HG02623 (cell line): Measurements from ENCODE around the gene DENR.
"Not testable (repeated sequence)": the region's sequence is repeated elsewhere in the genome, so short reads cannot be mapped to it uniquely, and the experiment has no call there.

Experiments
- ATAC-seq: cut with Tn5 transposase; IDR thresholded peaks from one replicate; pipeline ENCODE4 v1.9.1; 2021; ENCODE audit warnings: moderate library complexity; ENCODE audit not compliant: unreplicated experiment

Gene DENR

GRCh38 chr12:122738571-122738970 lies 14.1 kb upstream of the DENR start:
- ATAC-seq: no peak

DNA sequence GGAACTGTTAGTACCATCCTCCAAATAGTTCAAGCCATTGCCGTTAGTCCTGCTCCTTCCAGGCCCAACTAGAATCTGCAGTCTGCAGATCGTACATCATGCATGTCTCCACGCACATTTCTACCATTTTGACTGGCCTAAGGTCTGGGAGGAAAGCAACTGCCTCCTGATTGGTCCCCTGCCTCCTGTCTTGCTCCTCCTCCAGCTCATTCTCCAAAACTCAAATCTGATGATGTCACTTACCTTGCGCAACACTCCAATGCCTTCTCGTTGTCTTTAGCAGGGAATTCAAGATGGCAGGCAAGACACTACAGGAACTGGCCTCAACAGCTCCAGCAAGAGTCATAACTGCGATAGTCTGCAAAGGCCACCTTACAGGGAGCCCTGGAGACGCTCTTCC lies 12.3 kb upstream of the DENR start:
- no peak for ATAC-seq

- no peak for ATAC-seq
Observed at GRCh38 chr12:122743895-122744525, 8.6 kb upstream of the DENR start.

- no peak for ATAC-seq
Observed at GRCh38 chr12:122747224-122748135, 5.1 kb upstream of the DENR start.

- ATAC-seq: no peak
Observed at GRCh38 chr12:122749569-122750332, 2.9 kb upstream of the DENR start.

DNA sequence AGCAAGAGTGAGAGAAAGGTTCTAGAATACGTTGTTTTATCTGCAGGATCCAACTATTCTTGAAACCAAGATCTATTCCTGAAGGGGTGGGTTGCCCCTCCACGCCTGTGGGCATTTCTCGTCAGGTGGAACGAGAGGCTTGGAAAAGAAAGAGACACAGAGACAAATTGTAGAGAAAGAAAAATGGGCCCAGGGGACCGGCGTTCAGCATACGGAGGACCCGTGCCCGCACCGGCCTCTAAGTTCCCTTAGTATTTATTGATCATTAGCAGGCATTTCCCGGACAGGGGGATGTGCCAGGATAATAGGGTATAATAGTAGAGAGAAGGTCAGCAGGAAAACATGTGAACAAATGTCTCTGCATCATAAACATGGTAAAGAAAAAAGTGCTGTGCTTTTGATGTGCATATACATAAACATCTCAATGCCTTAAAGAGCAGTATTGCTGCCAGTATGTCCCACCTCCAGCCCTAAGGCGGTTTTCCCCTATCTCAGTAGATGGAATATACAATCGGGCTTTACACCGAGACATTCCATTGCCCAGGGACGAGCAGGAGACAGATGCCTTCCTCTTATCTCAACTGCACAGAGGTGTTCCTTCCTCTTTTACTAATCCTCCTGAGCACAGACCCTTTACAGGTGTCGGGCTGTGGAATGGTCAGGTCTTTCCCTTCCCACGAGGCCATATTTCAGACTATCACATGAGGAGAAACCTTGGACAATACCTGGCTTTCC lies 1.7 kb upstream of the DENR start:
- ATAC-seq: not testable (repeated sequence)

- ATAC-seq: no peak
Observed at GRCh38 chr12:122753319-122753650, 661 bp downstream of the DENR start.

DNA sequence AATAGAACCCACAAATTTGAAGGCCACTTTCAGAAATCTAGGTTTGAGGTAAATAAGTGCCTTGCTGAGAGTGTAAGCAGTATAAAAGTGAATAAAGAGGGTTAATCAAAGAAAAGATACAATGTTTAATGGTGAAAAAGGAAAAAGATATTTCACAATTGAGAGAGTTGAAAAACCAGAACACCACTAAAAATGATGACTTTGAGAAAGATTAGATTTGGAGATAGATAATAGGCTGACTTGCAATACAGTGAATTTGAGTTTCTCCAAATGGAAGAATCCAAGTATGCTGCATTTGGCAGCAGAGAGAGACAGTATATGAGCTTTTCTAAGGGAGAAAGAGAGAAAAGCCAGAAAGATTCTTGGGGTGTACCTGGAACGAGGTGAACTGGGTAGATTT lies 2.2 kb downstream of the DENR start:
- no peak for ATAC-seq

GRCh38 chr12:122757568-122757967 lies 4.9 kb downstream of the DENR start:
- ATAC-seq: no peak

GRCh38 chr12:122785503-122785902 lies 32.9 kb downstream of the DENR start:
- no peak for ATAC-seq

DNA sequence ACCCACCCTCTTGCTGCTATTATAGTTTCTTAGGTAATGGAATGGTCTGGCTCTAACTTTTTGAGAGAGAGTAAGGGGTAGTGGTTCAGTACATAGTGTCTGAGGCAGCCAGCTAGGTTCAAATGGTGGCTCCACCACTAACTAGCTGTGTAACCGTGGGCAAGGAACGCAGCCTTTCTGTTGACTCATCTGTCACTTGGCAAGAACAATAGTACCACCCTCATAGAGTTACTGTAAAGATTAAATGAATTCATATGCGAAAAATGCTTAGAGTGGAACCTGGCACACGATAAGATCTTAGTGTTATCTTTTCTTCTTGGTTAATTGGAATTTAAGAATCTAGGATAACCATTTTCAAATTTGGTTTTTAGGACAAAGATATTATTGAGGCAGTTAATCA lies 35.8 kb downstream of the DENR start:
- no peak for ATAC-seq

- ATAC-seq: no peak
Observed at GRCh38 chr12:122789637-122790036, 37.0 kb downstream of the DENR start.

DNA sequence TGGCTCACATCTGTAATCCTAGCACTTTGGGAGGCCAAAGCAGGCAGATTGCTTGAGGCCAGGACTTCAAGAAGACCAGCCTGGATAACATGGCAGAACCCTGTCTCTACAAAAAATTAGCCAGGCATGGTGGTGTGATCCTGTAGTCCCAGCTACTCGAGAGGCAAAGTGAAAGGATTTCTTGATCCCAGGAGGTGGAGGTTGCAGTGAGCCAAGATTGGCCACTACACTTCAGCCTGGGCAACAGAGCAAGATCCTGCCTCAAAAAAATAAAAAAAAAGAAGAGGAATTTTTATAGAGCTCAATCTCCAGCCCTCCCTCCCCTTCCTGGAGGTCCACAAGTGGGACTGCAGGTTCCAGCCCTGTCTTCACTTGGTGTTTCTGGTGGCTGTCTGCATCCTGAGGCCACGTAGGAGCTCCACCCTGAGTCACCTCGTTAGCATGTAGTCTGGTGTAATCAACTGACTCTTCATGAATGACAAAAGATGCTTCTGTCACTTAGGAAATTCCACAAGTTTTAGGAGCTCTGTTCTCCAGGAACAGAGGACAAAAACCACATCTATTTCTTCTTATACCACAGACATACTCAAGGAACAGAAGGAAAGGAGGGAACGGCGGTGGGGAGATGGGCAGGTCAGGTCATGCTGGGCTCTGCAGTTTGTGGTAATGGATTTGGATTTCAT lies 37.9 kb downstream of the DENR start:
- ATAC-seq: no peak

- ATAC-seq: no peak
Observed at GRCh38 chr12:122793685-122794106, 41.1 kb downstream of the DENR start.

- ATAC-seq: no peak
Observed at GRCh38 chr12:122795807-122796206, 43.2 kb downstream of the DENR start.

DNA sequence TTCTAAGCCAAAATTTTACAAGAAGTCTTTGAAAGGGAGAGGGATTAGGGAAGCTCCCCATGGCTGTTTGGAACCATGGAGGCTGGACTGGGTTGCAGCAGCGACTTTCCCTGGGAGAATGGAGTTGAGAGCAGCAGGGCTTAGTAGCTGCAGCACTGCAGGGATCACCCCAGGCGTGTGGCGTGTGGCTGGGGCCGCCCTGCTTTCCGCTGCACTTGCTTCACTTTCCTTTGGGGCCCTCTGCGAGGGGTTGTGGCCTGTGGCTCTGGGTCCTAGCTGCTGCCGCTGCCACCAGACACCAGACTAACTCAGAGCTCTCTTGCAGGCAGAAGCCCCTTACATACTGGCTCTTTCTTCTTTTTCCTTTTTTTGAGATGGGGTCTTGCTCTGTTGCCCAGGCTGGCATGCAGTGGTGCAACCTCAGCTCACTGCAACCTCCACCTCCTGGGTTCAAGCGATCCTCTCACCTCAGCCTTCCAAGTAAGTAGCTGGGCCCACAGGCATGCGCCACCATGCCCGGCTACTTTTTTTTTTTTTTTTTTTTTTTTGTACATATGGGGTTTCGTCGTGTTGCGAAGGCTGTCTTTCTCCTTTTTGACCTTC lies 47.1 kb downstream of the DENR start:
- no peak for ATAC-seq

DNA sequence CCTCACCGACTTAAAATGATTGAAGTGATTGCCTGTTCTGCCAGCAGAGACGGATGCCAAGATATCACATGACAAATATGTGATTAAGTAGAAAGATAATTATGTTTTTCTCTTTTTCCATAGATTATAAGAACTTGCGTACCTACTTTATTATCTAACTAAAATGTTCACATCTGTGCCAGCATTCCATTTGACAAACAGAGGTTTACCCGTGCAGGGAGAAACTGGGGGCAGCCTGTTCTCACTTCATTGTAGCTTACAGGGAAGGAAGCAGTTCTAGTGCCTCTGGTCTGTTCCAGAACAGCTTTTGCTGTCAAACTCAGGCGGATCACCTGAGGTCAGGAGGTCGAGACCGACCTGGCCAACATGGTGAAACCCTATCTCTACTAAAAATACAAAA lies 51.3 kb downstream of the DENR start:
- no peak for ATAC-seq

DNA sequence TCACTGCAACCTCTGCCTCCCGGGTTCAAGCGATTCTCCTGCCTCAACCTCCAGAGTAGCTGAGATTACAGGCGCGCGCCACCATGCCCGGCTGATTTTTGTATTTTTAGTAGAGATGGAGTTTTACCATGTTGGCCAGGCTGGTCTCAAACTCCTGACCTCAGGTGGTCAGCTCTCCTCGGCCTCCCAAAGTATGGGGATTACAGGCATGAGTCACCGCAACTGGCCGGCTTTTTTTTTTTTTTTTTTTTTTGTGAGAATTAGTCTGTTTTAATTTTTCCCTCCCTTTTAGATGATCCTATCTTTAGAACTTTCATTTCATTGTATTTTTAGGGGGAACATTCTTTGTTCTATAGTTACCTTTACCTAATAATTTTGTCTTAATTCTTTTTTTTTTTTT lies 52.3 kb downstream of the DENR start:
- ATAC-seq: not testable (repeated sequence)

- no peak for ATAC-seq
Observed at GRCh38 chr12:122807651-122808050, 55.0 kb downstream of the DENR start.

- no peak for ATAC-seq
Observed at GRCh38 chr12:122811777-122812176, 59.2 kb downstream of the DENR start.
